HG02763 (cell line): ENCODE results near the gene GDPD4.

ENCODE experiments used
- ATAC-seq: cut with Tn5 transposase; IDR thresholded peaks from one replicate; pipeline ENCODE4 v1.9.1; 2021; ENCODE audit warnings: mild to moderate bottlenecking, moderate library complexity; ENCODE audit not compliant: unreplicated experiment

Gene GDPD4

DNA sequence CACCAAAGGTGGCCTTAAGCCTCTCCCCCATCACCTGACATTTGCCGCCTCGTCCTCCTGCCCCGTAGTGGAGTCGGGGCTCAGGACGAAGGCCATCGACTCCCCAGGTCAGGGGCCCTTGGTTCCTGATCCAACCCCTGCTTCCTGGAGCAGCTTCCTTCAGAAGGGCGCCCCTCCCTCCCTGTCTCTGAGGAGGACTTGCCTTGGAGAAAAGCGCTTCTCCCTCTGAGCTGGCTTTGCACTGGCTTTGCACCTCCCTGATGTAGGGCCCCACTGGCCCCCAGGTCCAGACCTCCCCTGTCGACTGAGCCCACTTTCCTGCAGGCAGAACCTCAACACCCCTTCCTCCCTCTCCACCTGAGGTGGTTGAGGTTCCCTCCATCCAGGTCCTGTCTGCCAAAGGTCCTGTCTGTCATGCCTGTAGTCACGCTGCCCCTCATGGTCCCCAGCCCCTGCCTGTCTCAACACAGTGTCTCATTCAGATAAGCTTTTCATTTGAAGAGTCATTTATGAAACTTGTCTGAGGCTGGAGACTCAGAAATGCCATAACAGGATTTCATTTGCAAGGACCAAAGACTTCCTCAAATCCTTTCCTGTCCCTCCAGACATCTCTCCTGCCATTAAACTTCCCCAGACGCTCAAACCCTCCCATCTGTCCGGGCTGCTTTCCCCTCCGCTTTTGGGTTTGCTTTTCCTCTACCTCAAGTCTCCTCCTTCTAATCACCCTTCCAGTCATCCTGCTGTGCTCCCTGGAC lies 95.0 kb downstream of the GDPD4 start:
- no peak for ATAC-seq

DNA sequence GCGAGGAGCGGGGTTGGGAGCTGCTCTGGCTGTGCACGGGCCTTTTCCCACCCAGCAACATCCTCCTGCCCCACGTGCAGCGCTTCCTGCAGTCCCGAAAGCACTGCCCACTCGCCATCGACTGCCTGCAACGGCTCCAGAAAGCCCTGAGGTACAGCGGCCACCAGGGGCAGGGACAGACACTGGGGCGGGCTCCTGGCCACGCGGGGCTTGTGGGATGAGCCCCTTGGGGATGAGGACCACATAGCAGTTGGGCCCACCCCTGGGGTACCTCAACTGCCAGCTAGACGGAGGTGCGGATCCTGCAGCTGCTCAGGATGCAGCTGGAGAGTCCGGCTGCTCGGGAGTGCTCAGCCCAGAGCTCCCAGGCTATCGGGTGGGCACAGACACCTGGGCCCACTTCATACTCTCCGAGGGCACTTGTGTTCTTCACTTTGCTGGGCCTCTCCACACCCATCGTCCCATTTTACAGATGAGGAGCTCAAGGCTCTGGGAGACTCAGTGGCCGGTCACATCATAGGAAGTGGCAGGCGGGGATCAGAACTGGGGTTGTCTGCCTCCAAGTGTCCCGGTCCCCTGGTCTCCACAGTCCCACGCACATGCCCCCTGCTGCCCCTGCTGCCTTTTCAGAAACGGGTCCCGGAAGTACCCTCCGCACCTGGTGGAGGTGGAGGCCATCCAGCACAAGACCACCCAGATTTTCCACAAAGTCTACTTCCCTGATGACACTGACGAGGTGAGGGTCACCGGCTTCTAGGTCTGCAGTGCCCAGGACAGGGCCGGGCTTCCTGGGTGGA lies 95.8 kb downstream of the GDPD4 start:
- no peak for ATAC-seq

- no peak for ATAC-seq
These were observed 96.6 kb downstream of the GDPD4 start for GRCh38 chr11:77204754-77205466.

- ATAC-seq = no peak
These were observed 97.4 kb downstream of the GDPD4 start for GRCh38 chr11:77203901-77204753.

- no peak for ATAC-seq
These were observed 98.3 kb downstream of the GDPD4 start for GRCh38 chr11:77202941-77203900.

- no peak for ATAC-seq
These were observed 99.3 kb downstream of the GDPD4 start for GRCh38 chr11:77201991-77202841.

- ATAC-seq = no peak
These were observed 100.1 kb downstream of the GDPD4 start for GRCh38 chr11:77201370-77201769.

GRCh38 chr11:77200351-77201268 lies 100.9 kb downstream of the GDPD4 start:
- ATAC-seq = no peak

GRCh38 chr11:77199137-77199745 lies 102.2 kb downstream of the GDPD4 start:
- no peak for ATAC-seq

- no peak for ATAC-seq
These were observed 103.0 kb downstream of the GDPD4 start for GRCh38 chr11:77198440-77198849.

GRCh38 chr11:77197626-77198320 lies 103.7 kb downstream of the GDPD4 start:
- no peak for ATAC-seq

- no peak for ATAC-seq
These were observed 104.5 kb downstream of the GDPD4 start for GRCh38 chr11:77196961-77197360.

DNA sequence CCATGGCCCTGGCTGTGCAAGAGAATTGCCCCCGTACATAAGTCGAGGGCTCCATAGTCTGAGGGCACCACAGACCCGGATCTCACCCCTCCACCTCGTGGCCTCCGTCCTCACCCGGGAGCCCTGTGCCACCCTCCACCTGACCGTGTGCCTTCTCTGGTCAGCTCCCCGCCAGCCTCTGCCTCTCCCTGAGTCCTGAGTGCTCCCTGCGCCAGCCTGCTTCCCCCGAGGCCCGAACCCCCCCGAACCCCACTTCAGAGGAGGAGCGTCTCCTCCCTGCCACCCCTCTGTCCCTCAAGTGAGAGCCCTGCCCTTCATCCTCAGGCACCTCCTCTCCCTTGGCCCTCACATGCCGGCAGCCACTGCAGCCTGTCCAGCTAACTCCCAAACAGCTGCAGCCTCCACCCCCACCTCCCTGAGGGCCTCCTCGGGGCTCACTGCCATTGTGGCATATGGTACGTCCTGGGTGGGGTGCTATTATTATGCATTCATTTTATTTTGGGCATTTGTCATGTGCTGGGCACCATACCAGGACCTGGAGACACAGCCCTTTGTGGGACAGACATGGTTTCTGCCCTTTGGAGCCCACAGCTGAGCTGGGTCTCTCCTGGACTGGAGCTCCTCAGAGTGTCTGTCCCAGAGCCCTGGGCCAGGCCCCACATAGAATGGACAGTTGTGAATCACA lies 106.3 kb downstream of the GDPD4 start:
- no peak for ATAC-seq

DNA sequence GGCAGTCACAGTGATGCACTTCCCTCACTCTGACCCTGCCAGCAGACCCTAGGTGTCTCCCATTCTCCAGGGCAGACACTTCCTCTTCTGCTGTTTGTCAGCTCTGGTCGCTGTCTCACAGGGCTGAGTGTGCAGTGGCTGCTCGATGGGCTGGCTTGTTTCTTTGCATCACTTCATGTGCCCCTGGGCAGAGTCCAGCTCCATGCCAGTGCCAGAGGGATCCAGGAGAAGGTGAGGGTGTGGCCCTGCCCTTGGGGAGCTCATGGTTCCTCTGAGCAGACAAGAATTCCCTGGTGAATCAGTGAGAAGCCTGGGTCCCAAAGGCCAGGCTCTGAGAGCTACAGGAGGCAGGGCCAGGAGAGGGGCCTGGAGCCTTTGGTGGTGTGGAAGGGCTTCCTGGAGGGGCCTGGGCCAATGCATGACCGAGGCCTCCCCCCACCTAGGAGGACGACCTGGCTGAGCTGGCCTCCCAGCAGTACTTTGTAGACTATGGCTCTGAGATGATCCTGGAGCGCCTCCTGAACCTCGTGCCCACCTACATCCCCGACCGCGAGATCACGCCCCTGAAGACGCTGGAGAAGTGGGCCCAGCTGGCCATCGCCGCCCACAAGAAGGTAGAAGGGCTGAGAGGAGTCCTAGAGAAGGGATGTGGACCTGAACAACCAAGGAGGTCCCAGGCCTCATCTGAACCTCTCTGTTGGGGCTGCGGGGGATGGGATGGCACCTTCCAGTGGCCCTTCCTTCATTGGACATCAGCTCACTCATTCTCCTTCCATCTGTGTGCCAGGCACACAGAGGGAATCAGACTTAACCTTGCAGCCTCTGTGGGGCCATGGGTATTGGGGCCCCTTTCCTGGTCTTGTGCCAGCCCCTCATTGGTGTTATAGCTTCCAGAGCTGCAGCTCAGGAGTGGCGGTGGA lies 107.3 kb downstream of the GDPD4 start:
- no peak for ATAC-seq

- no peak for ATAC-seq
These were observed 108.3 kb downstream of the GDPD4 start for GRCh38 chr11:77193167-77193566.
